SK-N-SH (cell line): ENCODE results near the gene RAB8A. TPM values are rescaled to one million over a fixed set of nuclear protein-coding genes. Genes with fewer than 3 reads are reported as not detected.

ENCODE experiments used
- CTCF ChIA-PET: fragments of 300-600, 350-600 bp; formaldehyde crosslinking; extraction: SDS; loops from one replicate; lab custom pipeline; 2021; lab: Yijun Ruan, JAX
- POLR2A ChIA-PET: fragments of 350-600 bp; sonication (Branson Sonifier 250); formaldehyde crosslinking; extraction: SDS; loops from one replicate; lab custom pipeline; 2020; ENCODE audit warnings: antibody characterized with exemption, inconsistent platforms; lab: Yijun Ruan, JAX
- DNase-seq: peaks from one replicate; pipeline ENCODE4 v3.0.0; 2012
- H2AFZ ChIP-seq: fragments of 200-600 bp; sonication (generic); 2 replicates; pipeline ENCODE4 v1.8.1; 2016; ENCODE audit warnings: antibody characterized with exemption, mild to moderate bottlenecking, low read depth
- H3F3A ChIP-seq: fragments of 200-600 bp; sonication (generic); replicated peaks from 2 replicates; pipeline ENCODE3; 2016; ENCODE audit warnings: antibody characterized with exemption, mild to moderate bottlenecking; ENCODE audit not compliant: insufficient read depth
- H3K27ac ChIP-seq, 2 experiments: fragments of 200-500 bp in 1 of 2; fragments of 200-600 bp in 1 of 2; sonication (Bioruptor generic) in 1 of 2; sonication (generic), shearing (Covaris generic) in 1 of 2; 2 replicates each; pipeline versions ENCODE4 v1.5.1 to v1.6.1; 2014 to 2016; ENCODE audit warnings: low read depth in 2 of 2, inconsistent platforms in 1 of 2, low read length in 1 of 2, mild to moderate bottlenecking in 1 of 2, mixed read lengths in 1 of 2
- H3K27me3 ChIP-seq: fragments of 200-600 bp; sonication (generic), shearing (Covaris generic); 2 replicates; pipeline ENCODE4 v1.6.1; 2016; ENCODE audit warnings: mixed run types; ENCODE audit not compliant: insufficient read depth
- H3K36me3 ChIP-seq, 2 experiments: fragments of 200-500 bp in 1 of 2; fragments of 200-600 bp in 1 of 2; sonication (Bioruptor generic) in 1 of 2; sonication (generic) in 1 of 2; replicated peaks in 1 of 2; 2 replicates each; pipeline versions ENCODE3 to v1.5.1; 2014 to 2016; ENCODE audit warnings: low read length in 1 of 2, mild to moderate bottlenecking in 1 of 2; ENCODE audit not compliant: insufficient read depth in 2 of 2, control insufficient read depth in 1 of 2
- H3K4me1 ChIP-seq, 2 experiments: fragments of 200-500 bp in 1 of 2; fragments of 200-600 bp in 1 of 2; sonication (Bioruptor generic) in 1 of 2; sonication (generic), shearing (Covaris generic) in 1 of 2; 2 replicates each; pipeline versions ENCODE4 v1.5.1 to v1.6.1; 2014 to 2016; ENCODE audit warnings: low read depth in 1 of 2, low read length in 1 of 2, mixed run types in 1 of 2; ENCODE audit not compliant: insufficient read depth in 2 of 2, control insufficient read depth in 1 of 2
- H3K4me2 ChIP-seq: fragments of 200-600 bp; sonication (generic), shearing (Covaris generic); 2 replicates; pipeline ENCODE4 v1.6.1; 2017; ENCODE audit warnings: mixed run types
- H3K4me3 ChIP-seq, 2 experiments: fragments of 200-500 bp in 1 of 2; fragments of 200-600 bp in 1 of 2; sonication (Bioruptor generic) in 1 of 2; sonication (generic), shearing (Covaris generic) in 1 of 2; 2 replicates each; pipeline versions ENCODE4 v1.5.1 to v1.8.1; 2014 to 2016; ENCODE audit warnings: low read depth in 2 of 2, inconsistent platforms in 1 of 2, low read length in 1 of 2, mild to moderate bottlenecking in 1 of 2, mixed read lengths in 1 of 2, moderate library complexity in 1 of 2
- H3K79me2 ChIP-seq: fragments of 200-600 bp; sonication (generic); 2 replicates; pipeline ENCODE4 v1.8.1; 2017; ENCODE audit warnings: mild to moderate bottlenecking; ENCODE audit not compliant: insufficient read depth
- H3K9ac ChIP-seq: fragments of 200-600 bp; sonication (generic); 2 replicates; pipeline ENCODE4 v1.6.1; 2017; ENCODE audit warnings: mixed run types
- H3K9me2 ChIP-seq: fragments of 200-600 bp; sonication (generic); 2 replicates; pipeline ENCODE4 v1.6.1; 2017; ENCODE audit warnings: mixed run types
- H3K9me3 ChIP-seq: fragments of 200-600 bp; sonication (generic); 2 replicates; pipeline ENCODE4 v1.6.1; 2017; ENCODE audit warnings: mixed run types, mild to moderate bottlenecking, moderate library complexity
- H4K20me1 ChIP-seq: fragments of 200-600 bp; sonication (generic); 2 replicates; pipeline ENCODE4 v1.6.1; 2017; ENCODE audit warnings: mild to moderate bottlenecking, mixed run types; ENCODE audit not compliant: insufficient read depth
- FOSL2 ChIP-seq: IDR thresholded peaks from 2 replicates; pipeline ENCODE4 v1.4.0; 2012; ENCODE audit warnings: low read depth, mild to moderate bottlenecking, moderate library complexity, borderline replicate concordance
- FOXM1 ChIP-seq: IDR thresholded peaks from 2 replicates; pipeline ENCODE4 v1.4.0; 2012; ENCODE audit warnings: low read depth, mild to moderate bottlenecking
- JUND ChIP-seq: IDR thresholded peaks from 2 replicates; pipeline ENCODE4 v1.4.0; 2012
- RFX5 ChIP-seq: IDR thresholded peaks from 2 replicates; pipeline ENCODE4 v1.6.1; 2012; ENCODE audit warnings: mild to moderate bottlenecking, improper control_type of control experiment, low read length
- RXRA ChIP-seq: IDR thresholded peaks from 2 replicates; pipeline ENCODE4 v1.4.0; 2012; ENCODE audit warnings: low read depth, mild to moderate bottlenecking, borderline replicate concordance
- SIN3A ChIP-seq: IDR thresholded peaks from 2 replicates; pipeline ENCODE4 v1.6.1; 2012; ENCODE audit warnings: low read depth, mild to moderate bottlenecking, low read length, moderate library complexity, borderline replicate concordance
- TAF1 ChIP-seq: IDR thresholded peaks from 2 replicates; pipeline ENCODE4 v1.6.1; 2012; ENCODE audit warnings: low read depth, mild to moderate bottlenecking, low read length, moderate library complexity, borderline replicate concordance
- TCF12 ChIP-seq: IDR thresholded peaks from 2 replicates; pipeline ENCODE4 v1.4.0; 2012
- YY1 ChIP-seq: IDR thresholded peaks from 2 replicates; pipeline ENCODE4 v1.4.0; 2012; ENCODE audit warnings: low read depth, mild to moderate bottlenecking
- WGBS: methylation state at CpG from one replicate; pipeline ENCODE4 v1.1.6; 2017; ENCODE audit warnings: low lambda C conversion rate; 5-methylcytosine and 5-hydroxymethylcytosine counted together
- polyA plus RNA-seq, 3 experiments: library from polyadenylated mRNA; depleted of rRNA; stranded (reverse); fragments of >200 nt; gene quantifications; 2 replicates each; pipeline ENCODE4 v1.2.3, GENCODE V29; 2012
- TF ChIP-seq, protein P1 (sequence below): IDR thresholded peaks from 2 replicates; pipeline ENCODE4 v1.6.1; 2012; ENCODE audit warnings: mild to moderate bottlenecking, low read depth, low read length, moderate library complexity
- TF ChIP-seq, protein P2 (sequence below): IDR thresholded peaks from 2 replicates; pipeline ENCODE4 v1.4.0; 2012; ENCODE audit warnings: low read depth, borderline replicate concordance
- TF ChIP-seq, protein P3 (sequence below): fragments of 150-350 bp; IDR thresholded peaks from 2 replicates; pipeline ENCODE4 v1.6.1; 2017; ENCODE audit warnings: antibody characterized with exemption, low read length, low read depth, borderline replicate concordance
- TF ChIP-seq, protein P4 (sequence below): fragments of 200-600 bp; sonication (generic); IDR thresholded peaks from 2 replicates; pipeline ENCODE4 v1.6.1; 2017; ENCODE audit warnings: antibody characterized with exemption, mild to moderate bottlenecking, moderate library complexity
- TF ChIP-seq, protein P5 (sequence below): IDR thresholded peaks from 2 replicates; pipeline ENCODE4 v1.4.0; 2012; ENCODE audit warnings: low read depth, borderline replicate concordance

Gene RAB8A
- polyA plus RNA-seq, 1 of the 3 experiments (the other 2 are of a cell fraction) = 55.2 TPM

DNA sequence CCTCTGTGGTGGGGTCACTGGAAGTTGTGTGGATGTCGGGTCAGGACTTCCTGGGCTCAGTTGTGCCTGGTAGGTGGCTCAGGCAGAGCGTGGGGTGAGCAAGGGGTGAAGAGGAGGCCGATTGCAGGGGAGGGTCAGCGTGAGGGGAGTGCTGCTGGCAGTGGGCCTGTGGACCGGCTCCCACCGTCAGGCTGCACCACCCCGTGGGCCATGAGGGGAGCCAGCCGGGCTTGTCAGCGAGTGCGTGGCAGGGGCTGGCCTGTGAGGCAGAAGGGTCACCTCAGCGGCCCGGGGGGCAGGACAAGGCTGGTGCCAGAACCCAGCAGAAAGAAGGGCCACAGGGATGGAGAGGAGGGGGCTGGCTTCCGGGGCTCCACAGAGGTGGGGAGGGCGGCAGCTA is 13.3 kb downstream of the RAB8A start:
- 96% methylated on average over 14 of the region's 14 CpGs for WGBS
- H3K4me3 ChIP-seq = no peak overlapping the region
- peaks cover 15 to 72% of the 10 kb centered on the region in 2 experiments for H3K36me3 ChIP-seq
- ChIA-PET CTCF (interaction anchor here (1.1 kb wide), 1 partner anchor 83 kb away, joined by 3 read pairs; no protein-coding TSS in a partner anchor), POLR2A (no interaction called here)
- H3K9me2 ChIP-seq = no peaks in the 10 kb centered on the region
- no peak overlapping the region for H3K4me2 ChIP-seq
- H3K9ac ChIP-seq = no peak overlapping the region
- H3K9me3 ChIP-seq = no peaks in the 10 kb centered on the region
- TF ChIP-seq, protein P1, sequence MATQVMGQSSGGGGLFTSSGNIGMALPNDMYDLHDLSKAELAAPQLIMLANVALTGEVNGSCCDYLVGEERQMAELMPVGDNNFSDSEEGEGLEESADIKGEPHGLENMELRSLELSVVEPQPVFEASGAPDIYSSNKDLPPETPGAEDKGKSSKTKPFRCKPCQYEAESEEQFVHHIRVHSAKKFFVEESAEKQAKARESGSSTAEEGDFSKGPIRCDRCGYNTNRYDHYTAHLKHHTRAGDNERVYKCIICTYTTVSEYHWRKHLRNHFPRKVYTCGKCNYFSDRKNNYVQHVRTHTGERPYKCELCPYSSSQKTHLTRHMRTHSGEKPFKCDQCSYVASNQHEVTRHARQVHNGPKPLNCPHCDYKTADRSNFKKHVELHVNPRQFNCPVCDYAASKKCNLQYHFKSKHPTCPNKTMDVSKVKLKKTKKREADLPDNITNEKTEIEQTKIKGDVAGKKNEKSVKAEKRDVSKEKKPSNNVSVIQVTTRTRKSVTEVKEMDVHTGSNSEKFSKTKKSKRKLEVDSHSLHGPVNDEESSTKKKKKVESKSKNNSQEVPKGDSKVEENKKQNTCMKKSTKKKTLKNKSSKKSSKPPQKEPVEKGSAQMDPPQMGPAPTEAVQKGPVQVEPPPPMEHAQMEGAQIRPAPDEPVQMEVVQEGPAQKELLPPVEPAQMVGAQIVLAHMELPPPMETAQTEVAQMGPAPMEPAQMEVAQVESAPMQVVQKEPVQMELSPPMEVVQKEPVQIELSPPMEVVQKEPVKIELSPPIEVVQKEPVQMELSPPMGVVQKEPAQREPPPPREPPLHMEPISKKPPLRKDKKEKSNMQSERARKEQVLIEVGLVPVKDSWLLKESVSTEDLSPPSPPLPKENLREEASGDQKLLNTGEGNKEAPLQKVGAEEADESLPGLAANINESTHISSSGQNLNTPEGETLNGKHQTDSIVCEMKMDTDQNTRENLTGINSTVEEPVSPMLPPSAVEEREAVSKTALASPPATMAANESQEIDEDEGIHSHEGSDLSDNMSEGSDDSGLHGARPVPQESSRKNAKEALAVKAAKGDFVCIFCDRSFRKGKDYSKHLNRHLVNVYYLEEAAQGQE = no peak
- TF ChIP-seq RFX5 (no peak), SIN3A (no peak), JUND (no peak), RXRA (no peak), TCF12 (no peak), FOXM1 (no peak), YY1 (no peak), TAF1 (no peak), FOSL2 (no peak)
- TF ChIP-seq, protein P2, sequence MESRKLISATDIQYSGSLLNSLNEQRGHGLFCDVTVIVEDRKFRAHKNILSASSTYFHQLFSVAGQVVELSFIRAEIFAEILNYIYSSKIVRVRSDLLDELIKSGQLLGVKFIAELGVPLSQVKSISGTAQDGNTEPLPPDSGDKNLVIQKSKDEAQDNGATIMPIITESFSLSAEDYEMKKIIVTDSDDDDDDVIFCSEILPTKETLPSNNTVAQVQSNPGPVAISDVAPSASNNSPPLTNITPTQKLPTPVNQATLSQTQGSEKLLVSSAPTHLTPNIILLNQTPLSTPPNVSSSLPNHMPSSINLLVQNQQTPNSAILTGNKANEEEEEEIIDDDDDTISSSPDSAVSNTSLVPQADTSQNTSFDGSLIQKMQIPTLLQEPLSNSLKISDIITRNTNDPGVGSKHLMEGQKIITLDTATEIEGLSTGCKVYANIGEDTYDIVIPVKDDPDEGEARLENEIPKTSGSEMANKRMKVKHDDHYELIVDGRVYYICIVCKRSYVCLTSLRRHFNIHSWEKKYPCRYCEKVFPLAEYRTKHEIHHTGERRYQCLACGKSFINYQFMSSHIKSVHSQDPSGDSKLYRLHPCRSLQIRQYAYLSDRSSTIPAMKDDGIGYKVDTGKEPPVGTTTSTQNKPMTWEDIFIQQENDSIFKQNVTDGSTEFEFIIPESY = no peak
- TF ChIP-seq, protein P3, sequence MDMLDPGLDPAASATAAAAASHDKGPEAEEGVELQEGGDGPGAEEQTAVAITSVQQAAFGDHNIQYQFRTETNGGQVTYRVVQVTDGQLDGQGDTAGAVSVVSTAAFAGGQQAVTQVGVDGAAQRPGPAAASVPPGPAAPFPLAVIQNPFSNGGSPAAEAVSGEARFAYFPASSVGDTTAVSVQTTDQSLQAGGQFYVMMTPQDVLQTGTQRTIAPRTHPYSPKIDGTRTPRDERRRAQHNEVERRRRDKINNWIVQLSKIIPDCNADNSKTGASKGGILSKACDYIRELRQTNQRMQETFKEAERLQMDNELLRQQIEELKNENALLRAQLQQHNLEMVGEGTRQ = no peak
- TF ChIP-seq, protein P4, sequence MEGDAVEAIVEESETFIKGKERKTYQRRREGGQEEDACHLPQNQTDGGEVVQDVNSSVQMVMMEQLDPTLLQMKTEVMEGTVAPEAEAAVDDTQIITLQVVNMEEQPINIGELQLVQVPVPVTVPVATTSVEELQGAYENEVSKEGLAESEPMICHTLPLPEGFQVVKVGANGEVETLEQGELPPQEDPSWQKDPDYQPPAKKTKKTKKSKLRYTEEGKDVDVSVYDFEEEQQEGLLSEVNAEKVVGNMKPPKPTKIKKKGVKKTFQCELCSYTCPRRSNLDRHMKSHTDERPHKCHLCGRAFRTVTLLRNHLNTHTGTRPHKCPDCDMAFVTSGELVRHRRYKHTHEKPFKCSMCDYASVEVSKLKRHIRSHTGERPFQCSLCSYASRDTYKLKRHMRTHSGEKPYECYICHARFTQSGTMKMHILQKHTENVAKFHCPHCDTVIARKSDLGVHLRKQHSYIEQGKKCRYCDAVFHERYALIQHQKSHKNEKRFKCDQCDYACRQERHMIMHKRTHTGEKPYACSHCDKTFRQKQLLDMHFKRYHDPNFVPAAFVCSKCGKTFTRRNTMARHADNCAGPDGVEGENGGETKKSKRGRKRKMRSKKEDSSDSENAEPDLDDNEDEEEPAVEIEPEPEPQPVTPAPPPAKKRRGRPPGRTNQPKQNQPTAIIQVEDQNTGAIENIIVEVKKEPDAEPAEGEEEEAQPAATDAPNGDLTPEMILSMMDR = no peak
- TF ChIP-seq, protein P5, sequence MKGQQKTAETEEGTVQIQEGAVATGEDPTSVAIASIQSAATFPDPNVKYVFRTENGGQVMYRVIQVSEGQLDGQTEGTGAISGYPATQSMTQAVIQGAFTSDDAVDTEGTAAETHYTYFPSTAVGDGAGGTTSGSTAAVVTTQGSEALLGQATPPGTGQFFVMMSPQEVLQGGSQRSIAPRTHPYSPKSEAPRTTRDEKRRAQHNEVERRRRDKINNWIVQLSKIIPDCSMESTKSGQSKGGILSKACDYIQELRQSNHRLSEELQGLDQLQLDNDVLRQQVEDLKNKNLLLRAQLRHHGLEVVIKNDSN = no peak
- no peaks in the 10 kb centered on the region for H4K20me1 ChIP-seq
- H3K27me3 ChIP-seq = no peaks in the 10 kb centered on the region
- no peaks in the 10 kb centered on the region for H3F3A ChIP-seq
- H3K4me1 ChIP-seq = no peaks in the 10 kb centered on the region
- DNase-seq = no peak
- H2AFZ ChIP-seq = no peak overlapping the region
- H3K79me2 ChIP-seq = peaks cover 6% of the 10 kb centered on the region; the same call in 1 of the 2 replicates
- H3K27ac ChIP-seq = no peak overlapping the region
